Spleen (tissue), 11 donors: ENCODE data around the gene C5AR2. TPM values are rescaled to one million over a fixed set of nuclear protein-coding genes. Genes with fewer than 3 reads are reported as not detected.

Source experiments
- DNase-seq: peaks from one replicate; pipeline ENCODE4 v3.0.0-alpha.2; 2020
- H3K27ac ChIP-seq, 8 donors: fragments of 200-600 bp; sonication (generic) in 7 of 8; 1 replicate in 4 of 8; 2 replicates in 4 of 8; pipeline versions ENCODE4 v1.5.0 to v1.8.0; 2016 to 2021; ENCODE audit warnings: inconsistent platforms in 4 of 8, mild to moderate bottlenecking in 4 of 8, moderate library complexity in 1 of 8
- H3K27me3 ChIP-seq, 7 donors: fragments of 200-600 bp; sonication (generic) in 6 of 7; replicated peaks in 1 of 7; 1 replicate in 4 of 7; 2 replicates in 3 of 7; pipeline versions ENCODE4 v1.5.0 to v1.8.0; 2016 to 2021; ENCODE audit warnings: inconsistent platforms in 3 of 7, mild to moderate bottlenecking in 1 of 7
- H3K36me3 ChIP-seq, 6 donors: fragments of 200-600 bp; sonication (generic) in 5 of 6; 1 replicate in 4 of 6; 2 replicates in 2 of 6; pipeline versions ENCODE4 v1.5.0 to v1.8.0; 2016 to 2021; ENCODE audit warnings: inconsistent platforms in 2 of 6
- H3K4me1 ChIP-seq, 6 donors: fragments of 200-600 bp; sonication (generic) in 5 of 6; 1 replicate in 3 of 6; 2 replicates in 3 of 6; pipeline versions ENCODE4 v1.5.0 to v1.8.0; 2016 to 2021; ENCODE audit warnings: inconsistent platforms in 3 of 6
- H3K4me3 ChIP-seq, 8 donors: fragments of 200-600 bp; sonication (generic) in 7 of 8; 1 replicate in 4 of 8; 2 replicates in 4 of 8; pipeline versions ENCODE4 v1.5.0 to v1.8.0; 2016 to 2021; ENCODE audit warnings: inconsistent platforms in 4 of 8, mild to moderate bottlenecking in 4 of 8, moderate library complexity in 2 of 8
- H3K9me3 ChIP-seq, 8 donors: fragments of 200-600 bp; sonication (generic) in 7 of 8; 1 replicate in 4 of 8; 2 replicates in 4 of 8; pipeline versions ENCODE4 v1.5.0 to v1.8.0; 2016 to 2021; ENCODE audit warnings: inconsistent platforms in 4 of 8
- CTCF ChIP-seq, 11 experiments: fragments of 200-600 bp in 7 of 11; fragments of 450-650 bp in 4 of 11; sonication (generic) in 4 of 11; IDR thresholded peaks in 8 of 11; conservative IDR thresholded peaks in 3 of 11; 1 replicate in 7 of 11; 2 replicates in 4 of 11; pipeline versions ENCODE4 v1.4.0 to v1.8.0; 2016 to 2021; ENCODE audit warnings: antibody characterized with exemption in 11 of 11, inconsistent platforms in 4 of 11, mild to moderate bottlenecking in 1 of 11
- POLR2A ChIP-seq, 3 donors: fragments of 450-650 bp; IDR thresholded peaks; one replicate each; pipeline ENCODE4 v1.5.1; 2017; ENCODE audit warnings: antibody characterized with exemption in 3 of 3, mild to moderate bottlenecking in 1 of 3
- POLR2AphosphoS5 ChIP-seq, 3 donors: sonication (generic); formaldehyde crosslinking; IDR thresholded peaks; one replicate each; pipeline ENCODE4 v1.5.1; 2017; ENCODE audit warnings: antibody characterized with exemption in 3 of 3
- WGBS, 5 donors: extraction: QIAGEN DNeasy Blood & Tissue Kit in 3 of 5; methylation state at CpG; one replicate each; pipeline versions ENCODE4 v1.1.5 to v1.1.7; 2013 to 2018; 5-methylcytosine and 5-hydroxymethylcytosine counted together
- intact Hi-C: fragments of 100-400 bp; cut with DNase I; formaldehyde crosslinking; loops from one replicate; pipeline ENCODE4 v1.15.0; 2023; ENCODE audit warnings: low total_unique reads
- polyA plus RNA-seq, 3 donors: library from polyadenylated mRNA; stranded (reverse); fragments of 200-250 nt; gene quantifications; one replicate each; pipeline ENCODE4 v1.2.1, GENCODE V29; 2013
- total RNA-seq, 7 donors: library from RNA; depleted of rRNA in 3 of 7; stranded (reverse); fragments of >200 nt in 3 of 7; fragmentation: NEBNext Ultra II Directional in 4 of 7; extraction: Animal tissue kit (Norgen Biotek cat#: 25700) in 4 of 7; gene quantifications; one replicate each; pipeline versions ENCODE4 v1.1.0 to v1.2.1, GENCODE V29; 2016 to 2021
- donor health status: healthy with polysubstance abuse.
- donor health status: DM: no; HTN: no; CAD: no; lungs with moderate emphysema.
- donor health status: DM: no; HTN: no; CAD: no.
- donor health status: Bipolar disorder and iron deficiency.
- donor health status: healthy.
- donor health status: DM: no; HTN: no; CAD: no.
- donor health status: DM: yes; HTN: yes; CAD: no.

Gene C5AR2
- total and polyA plus RNA-seq, 10 donors, result 1.3 to 55.7 (median 25.3) TPM

- H3K9me3 ChIP-seq, result no peaks in the 10 kb centered on the region
- TF ChIP-seq POLR2A (IDR thresholded peaks at IDR 0.05), result no peak
- intact Hi-C loops, result no loop called here
- WGBS, 5 donors, result 84 to 91% (median 88%) methylated on average over 6 of the region's 6 CpGs
- peak overlapping the region in 4 of 8 donors; percentile 66 to 97 (median 84) for H3K4me3 ChIP-seq
- peak overlapping the region in 5 of 8 donors; percentile 15 to 94 (median 91) for H3K27ac ChIP-seq
- peaks cover 0 to 3% (median 0%) of the 10 kb centered on the region in 7 donors for H3K27me3 ChIP-seq
- peaks cover 0 to 39% (median 30%) of the 10 kb centered on the region in 6 donors for H3K36me3 ChIP-seq
- DNase-seq, result no peak
- H3K4me1 ChIP-seq, result peaks cover 3 to 81% (median 44%) of the 10 kb centered on the region in 6 donors
These were observed 18.7 kb downstream of the C5AR2 start for GRCh38 chr19:47350630-47351029.

DNA sequence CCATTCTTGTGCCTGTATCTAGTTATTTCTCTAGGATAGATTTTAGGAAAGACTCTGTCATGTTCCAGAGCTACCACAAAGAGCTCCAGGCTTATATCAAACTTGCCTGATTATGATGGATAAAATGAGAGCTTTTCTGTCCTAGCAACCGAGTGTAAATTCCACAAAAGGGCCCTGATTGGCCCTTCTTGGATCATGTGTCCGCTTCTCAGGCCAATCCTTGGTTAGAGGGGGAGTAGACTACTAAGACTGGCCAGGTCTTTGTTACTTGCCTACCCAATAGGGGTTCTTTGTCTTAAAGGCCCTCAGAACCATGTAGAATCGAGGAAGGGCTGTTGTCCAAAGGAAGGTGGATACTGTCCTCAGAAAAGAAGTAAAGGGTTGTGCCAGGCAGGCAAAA lies 19.6 kb downstream of the C5AR2 start:
- Histone ChIP-seq H3K36me3 (peaks cover under 1 to 48% (median 40%) of the 10 kb centered on the region in 6 donors), H3K9me3 (no peaks in the 10 kb centered on the region), H3K27ac (peak overlapping the region in 6 of 8 donors; percentile 1 to 94 (median 28)), H3K27me3 (no peaks in the 10 kb centered on the region), H3K4me1 (peaks cover 3 to 86% (median 42%) of the 10 kb centered on the region in 6 donors), H3K4me3 (peak overlapping the region in 1 of 8 donors; percentile 33)
- DNase-seq, result no peak
- intact Hi-C loops, result no loop called here
- no peak for TF ChIP-seq CTCF (IDR thresholded peaks at IDR 0.05 in 8 of 11, conservative IDR thresholded peaks at IDR 0.05 in 3 of 11)
- TF ChIP-seq POLR2AphosphoS5 (IDR thresholded peaks at IDR 0.05), result no peak
- no peak for TF ChIP-seq POLR2A (IDR thresholded peaks at IDR 0.05)
- 74 to 89% (median 84%) methylated on average over 3 of the region's 3 CpGs for WGBS, 5 donors

DNA sequence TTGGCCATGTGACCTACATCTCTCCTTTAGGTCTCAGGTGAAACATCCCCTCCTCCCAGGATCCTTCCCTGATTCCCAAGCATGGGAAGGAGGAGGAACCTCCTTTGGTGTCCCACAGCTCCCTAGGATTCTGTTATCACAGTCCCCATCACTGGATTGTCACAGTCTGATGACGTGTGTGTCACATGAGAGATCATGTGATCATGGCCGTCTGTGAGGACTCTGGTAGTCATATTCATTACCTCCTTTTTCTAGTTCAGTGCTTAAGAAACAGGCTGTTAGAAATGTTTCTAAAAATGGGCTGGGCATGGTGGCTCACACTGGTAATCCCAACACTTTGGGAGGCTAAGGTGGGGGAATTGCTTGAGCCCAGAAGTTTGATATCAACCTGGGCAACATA lies 20.1 kb downstream of the C5AR2 start:
- Histone ChIP-seq H3K27me3 (no peaks in the 10 kb centered on the region), H3K36me3 (peaks cover 3 to 54% (median 45%) of the 10 kb centered on the region in 6 donors), H3K9me3 (peaks cover 0 to under 1% (median 0%) of the 10 kb centered on the region in 8 donors), H3K27ac (peak overlapping the region in 3 of 8 donors; percentile 40 to 94 (median 93)), H3K4me3 (peak overlapping the region in 1 of 8 donors; percentile 33), H3K4me1 (peaks cover 3 to 86% (median 41%) of the 10 kb centered on the region in 6 donors)
- 49 to 71% (median 57%) methylated on average over 2 of the region's 2 CpGs for WGBS, 5 donors
- no peak for DNase-seq
- intact Hi-C loops, result no loop called here
- no peak for TF ChIP-seq POLR2AphosphoS5 (IDR thresholded peaks at IDR 0.05)
- TF ChIP-seq CTCF (IDR thresholded peaks at IDR 0.05 in 8 of 11, conservative IDR thresholded peaks at IDR 0.05 in 3 of 11), result no peak
- TF ChIP-seq POLR2A (IDR thresholded peaks at IDR 0.05), result no peak

GRCh38 chr19:47353307-47353712 lies 21.3 kb downstream of the C5AR2 start:
- peaks cover 0 to 7% (median 0%) of the 10 kb centered on the region in 8 donors for H3K9me3 ChIP-seq
- TF ChIP-seq CTCF (IDR thresholded peaks at IDR 0.05 in 8 of 11, conservative IDR thresholded peaks at IDR 0.05 in 3 of 11) (no peak), POLR2AphosphoS5 (IDR thresholded peaks at IDR 0.05) (peak in 1 of 3 donors; percentile 26), POLR2A (IDR thresholded peaks at IDR 0.05) (no peak)
- intact Hi-C loops, result no loop called here
- H3K4me1 ChIP-seq, result peaks cover 3 to 82% (median 42%) of the 10 kb centered on the region in 6 donors
- 81 to 93% (median 91%) methylated on average over 21 to 24 of the region's 24 CpGs for WGBS, 5 donors
- no peaks in the 10 kb centered on the region for H3K27me3 ChIP-seq
- no peak for DNase-seq
- peaks cover 3 to 66% (median 57%) of the 10 kb centered on the region in 6 donors for H3K36me3 ChIP-seq
- no peak overlapping the region for H3K4me3 ChIP-seq
- H3K27ac ChIP-seq, result no peak overlapping the region
